HUES6 (cell line): ENCODE results near the gene PPP2R5B.
A peak's percentile ranks its signal among the peaks of the same experiment; 100 is the strongest.
"Not testable (repeated sequence)": the region's sequence is repeated elsewhere in the genome, so short reads cannot be mapped to it uniquely, and the experiment has no call there.

ENCODE experiments used
- H3K27ac ChIP-seq: 2 replicates; pipeline ENCODE4 v1.7.0; 2013; ENCODE audit warnings: low read depth, mild to moderate bottlenecking, low read length, inconsistent platforms
- H3K27me3 ChIP-seq: 2 replicates; pipeline ENCODE4 v1.6.1; 2013; ENCODE audit warnings: low read length; ENCODE audit not compliant: control insufficient read depth, insufficient read depth
- H3K36me3 ChIP-seq: 2 replicates; pipeline ENCODE4 v1.6.1; 2013; ENCODE audit warnings: low read length; ENCODE audit not compliant: control insufficient read depth, insufficient read depth
- H3K4me1 ChIP-seq: 2 replicates; pipeline ENCODE4 v1.6.1; 2013; ENCODE audit warnings: low read length; ENCODE audit not compliant: control insufficient read depth, insufficient read depth
- H3K4me3 ChIP-seq: 2 replicates; pipeline ENCODE4 v1.5.1; 2013; ENCODE audit warnings: low read depth, low read length
- H3K9ac ChIP-seq: one replicate; pipeline ENCODE4 v1.6.1; 2013; ENCODE audit warnings: mild to moderate bottlenecking, low read length
- H3K9me3 ChIP-seq: 2 replicates; pipeline ENCODE4 v1.6.1; 2013; ENCODE audit warnings: low read depth, low read length; ENCODE audit not compliant: control insufficient read depth, insufficient read depth

Gene PPP2R5B

GRCh38 chr11:64963072-64963631 is 38.7 kb downstream of the PPP2R5B start:
- Histone ChIP-seq H3K27me3 (no peaks in the 10 kb centered on the region), H3K9ac (no peak overlapping the region), H3K9me3 (no peaks in the 10 kb centered on the region), H3K27ac (no peak overlapping the region), H3K36me3 (no peaks in the 10 kb centered on the region), H3K4me1 (no peaks in the 10 kb centered on the region), H3K4me3 (no peak overlapping the region)

- Histone ChIP-seq H3K4me1 (no peaks in the 10 kb centered on the region), H3K9me3 (no peaks in the 10 kb centered on the region), H3K9ac (no peak overlapping the region), H3K27ac (no peak overlapping the region), H3K36me3 (no peaks in the 10 kb centered on the region), H3K4me3 (no peak overlapping the region), H3K27me3 (no peaks in the 10 kb centered on the region)
Observed at GRCh38 chr11:64967375-64967774, 42.9 kb downstream of the PPP2R5B start.

- H3K27ac ChIP-seq = no peak overlapping the region
- no peaks in the 10 kb centered on the region for H3K36me3 ChIP-seq
Observed at GRCh38 chr11:64969209-64969608, 44.7 kb downstream of the PPP2R5B start.

GRCh38 chr11:64970731-64971151 is 46.3 kb downstream of the PPP2R5B start:
- H3K4me3 ChIP-seq = no peak overlapping the region
- H3K36me3 ChIP-seq = no peaks in the 10 kb centered on the region
- H3K27me3 ChIP-seq = no peaks in the 10 kb centered on the region
- no peaks in the 10 kb centered on the region for H3K9me3 ChIP-seq
- no peaks in the 10 kb centered on the region for H3K4me1 ChIP-seq
- no peak overlapping the region for H3K9ac ChIP-seq
- H3K27ac ChIP-seq = no peak overlapping the region

More at GRCh38 chr11:64969209-64969608, 44.7 kb downstream of the PPP2R5B start:
- Histone ChIP-seq H3K9ac (no peak overlapping the region), H3K4me1 (no peaks in the 10 kb centered on the region), H3K9me3 (no peaks in the 10 kb centered on the region), H3K27me3 (no peaks in the 10 kb centered on the region), H3K4me3 (no peak overlapping the region)

GRCh38 chr11:64971421-64972233 is 47.1 kb downstream of the PPP2R5B start, which contains the start of gene MAJIN:
Gene MAJIN, minus strand, starts transcription at chr11:64972108. Its CDS starts 12,703 bp downstream, at chr11:64959405.
- Histone ChIP-seq H3K27ac (no peak within 1 kb of the TSS), H3K9ac (no peak within 1 kb of the TSS)

GRCh38 chr11:64974124-64974523 is 49.6 kb downstream of the PPP2R5B start:
- Histone ChIP-seq H3K27ac (no peak overlapping the region), H3K4me1 (no peaks in the 10 kb centered on the region), H3K36me3 (no peaks in the 10 kb centered on the region), H3K27me3 (no peaks in the 10 kb centered on the region), H3K9ac (no peak overlapping the region), H3K9me3 (no peaks in the 10 kb centered on the region), H3K4me3 (no peak overlapping the region)

More at GRCh38 chr11:64971421-64972233, 47.1 kb downstream of the PPP2R5B start, which contains the start of gene MAJIN:
- Histone ChIP-seq H3K36me3 (no peaks in the 10 kb centered on the region), H3K9me3 (no peaks in the 10 kb centered on the region), H3K4me3 (0 out of 2 replicates have a peak within 1 kb of the TSS, but pooled peaks have one; percentile 11), H3K27me3 (no peaks in the 10 kb centered on the region), H3K4me1 (no peaks in the 10 kb centered on the region)

GRCh38 chr11:64976651-64977050 is 52.2 kb downstream of the PPP2R5B start:
- Histone ChIP-seq H3K9ac (no peak overlapping the region), H3K4me1 (no peaks in the 10 kb centered on the region), H3K4me3 (no peak overlapping the region), H3K27ac (no peak overlapping the region), H3K36me3 (no peaks in the 10 kb centered on the region), H3K9me3 (no peaks in the 10 kb centered on the region), H3K27me3 (no peaks in the 10 kb centered on the region)

GRCh38 chr11:64983339-64983738 is 58.9 kb downstream of the PPP2R5B start:
- H3K36me3 ChIP-seq, H3K4me3 ChIP-seq, H3K27ac ChIP-seq, H3K27me3 ChIP-seq, H3K9me3 ChIP-seq, H3K9ac ChIP-seq, H3K4me1 ChIP-seq: not testable (repeated sequence)
